Peyer's patch (tissue), 4 donors: ENCODE results near the gene SDF2L1. TPM values are rescaled to one million over a fixed set of nuclear protein-coding genes. Genes with fewer than 3 reads are reported as not detected.

Experiments
- DNase-seq, 3 donors: peaks; one replicate each; pipeline ENCODE4 v3.0.0-alpha.2; 2017 to 2019
- H3K27ac ChIP-seq, 4 donors: fragments of 200-600 bp; sonication (generic); one replicate each; pipeline ENCODE4 v1.5.1; 2016 to 2019
- H3K27me3 ChIP-seq, 2 donors: fragments of 200-600 bp; sonication (generic); one replicate each; pipeline ENCODE4 v1.5.1; 2019
- H3K36me3 ChIP-seq, 3 donors: fragments of 200-600 bp; sonication (generic); one replicate each; pipeline ENCODE4 v1.5.1; 2016 to 2019
- H3K4me1 ChIP-seq, 4 donors: fragments of 200-600 bp; sonication (generic); one replicate each; pipeline ENCODE4 v1.5.1; 2016 to 2019
- H3K4me3 ChIP-seq, 4 donors: fragments of 200-600 bp; sonication (generic); 1 replicate in 3 of 4; 2 replicates in 1 of 4; pipeline ENCODE4 v1.5.1; 2016 to 2019; ENCODE audit warnings: mild to moderate bottlenecking in 1 of 4
- H3K9me3 ChIP-seq, 4 donors: fragments of 200-600 bp; sonication (generic); one replicate each; pipeline ENCODE4 v1.5.1; 2016 to 2019; ENCODE audit warnings: mild to moderate bottlenecking in 1 of 4
- POLR2A ChIP-seq, 2 donors: fragments of 450-650 bp; IDR thresholded peaks; one replicate each; pipeline ENCODE4 v1.5.1; 2017; ENCODE audit warnings: antibody characterized with exemption in 2 of 2, mild to moderate bottlenecking in 2 of 2, moderate library complexity in 2 of 2
- total RNA-seq, 4 donors: library from RNA; depleted of rRNA; stranded (reverse); fragments of >200 nt; gene quantifications; one replicate each; pipeline ENCODE4 v1.1.0, GENCODE V29; 2016
- TF ChIP-seq, protein P1 (sequence below), 6 experiments: fragments of 450-650 bp in 4 of 6; fragments of 200-600 bp in 2 of 6; sonication (generic) in 1 of 6; IDR thresholded peaks; one replicate each; pipeline ENCODE4 v1.5.1; 2017 to 2019; ENCODE audit warnings: antibody characterized with exemption in 6 of 6, mild to moderate bottlenecking in 3 of 6, moderate library complexity in 1 of 6

The SDF2L1 gene
- total RNA-seq, 4 donors from 2014 or later, result 14.9 to 49.2 (median 30.0) TPM

DNA sequence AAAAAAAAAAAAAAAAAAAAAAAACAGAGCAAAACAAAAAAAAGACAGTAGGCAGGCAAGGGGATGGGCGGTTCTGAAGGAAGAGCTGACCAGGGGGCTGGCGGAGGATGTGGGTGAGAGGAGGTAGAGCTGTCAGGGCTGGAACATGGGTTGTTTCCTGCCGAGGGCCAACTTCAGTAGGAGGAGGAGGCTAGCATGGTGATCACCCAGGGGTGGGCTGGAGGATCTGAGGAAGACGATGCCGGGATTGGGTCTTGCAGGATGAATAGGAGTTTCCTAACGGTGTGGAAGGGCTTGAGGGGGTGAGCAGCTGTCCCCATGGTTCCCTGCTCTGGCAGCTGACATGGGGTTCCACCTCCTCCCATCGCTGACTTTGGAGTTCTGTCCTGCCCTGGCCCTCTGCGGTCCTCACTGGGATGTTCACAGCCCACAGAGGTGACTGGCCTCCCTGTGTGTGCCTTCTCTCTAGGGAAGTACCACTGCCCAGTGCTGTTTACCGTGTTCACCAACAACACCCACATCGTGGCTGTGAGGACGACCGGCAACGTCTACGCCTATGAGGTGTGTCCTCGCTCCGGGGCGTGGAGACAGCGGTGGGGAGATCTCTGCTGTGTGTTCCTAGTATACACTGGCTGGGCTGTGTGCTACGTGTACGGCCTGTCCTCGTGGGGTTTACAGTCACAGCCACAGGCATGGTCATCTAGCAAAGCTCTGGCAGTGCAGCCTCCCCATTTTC is 38.9 kb downstream of the SDF2L1 start:
- TF ChIP-seq, protein P1, sequence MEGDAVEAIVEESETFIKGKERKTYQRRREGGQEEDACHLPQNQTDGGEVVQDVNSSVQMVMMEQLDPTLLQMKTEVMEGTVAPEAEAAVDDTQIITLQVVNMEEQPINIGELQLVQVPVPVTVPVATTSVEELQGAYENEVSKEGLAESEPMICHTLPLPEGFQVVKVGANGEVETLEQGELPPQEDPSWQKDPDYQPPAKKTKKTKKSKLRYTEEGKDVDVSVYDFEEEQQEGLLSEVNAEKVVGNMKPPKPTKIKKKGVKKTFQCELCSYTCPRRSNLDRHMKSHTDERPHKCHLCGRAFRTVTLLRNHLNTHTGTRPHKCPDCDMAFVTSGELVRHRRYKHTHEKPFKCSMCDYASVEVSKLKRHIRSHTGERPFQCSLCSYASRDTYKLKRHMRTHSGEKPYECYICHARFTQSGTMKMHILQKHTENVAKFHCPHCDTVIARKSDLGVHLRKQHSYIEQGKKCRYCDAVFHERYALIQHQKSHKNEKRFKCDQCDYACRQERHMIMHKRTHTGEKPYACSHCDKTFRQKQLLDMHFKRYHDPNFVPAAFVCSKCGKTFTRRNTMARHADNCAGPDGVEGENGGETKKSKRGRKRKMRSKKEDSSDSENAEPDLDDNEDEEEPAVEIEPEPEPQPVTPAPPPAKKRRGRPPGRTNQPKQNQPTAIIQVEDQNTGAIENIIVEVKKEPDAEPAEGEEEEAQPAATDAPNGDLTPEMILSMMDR (IDR thresholded peaks at IDR 0.05), result no peak
- TF ChIP-seq POLR2A (IDR thresholded peaks at IDR 0.05), result no peak
- H3K27me3 ChIP-seq, result no peaks in the 10 kb centered on the region
- no peaks in the 10 kb centered on the region for H3K9me3 ChIP-seq
- H3K27ac ChIP-seq, result no peak overlapping the region
- no peak overlapping the region for H3K4me3 ChIP-seq
- no peak for DNase-seq
- peaks cover 0 to 47% (median 0%) of the 10 kb centered on the region in 3 donors for H3K36me3 ChIP-seq
- no peaks in the 10 kb centered on the region for H3K4me1 ChIP-seq

DNA sequence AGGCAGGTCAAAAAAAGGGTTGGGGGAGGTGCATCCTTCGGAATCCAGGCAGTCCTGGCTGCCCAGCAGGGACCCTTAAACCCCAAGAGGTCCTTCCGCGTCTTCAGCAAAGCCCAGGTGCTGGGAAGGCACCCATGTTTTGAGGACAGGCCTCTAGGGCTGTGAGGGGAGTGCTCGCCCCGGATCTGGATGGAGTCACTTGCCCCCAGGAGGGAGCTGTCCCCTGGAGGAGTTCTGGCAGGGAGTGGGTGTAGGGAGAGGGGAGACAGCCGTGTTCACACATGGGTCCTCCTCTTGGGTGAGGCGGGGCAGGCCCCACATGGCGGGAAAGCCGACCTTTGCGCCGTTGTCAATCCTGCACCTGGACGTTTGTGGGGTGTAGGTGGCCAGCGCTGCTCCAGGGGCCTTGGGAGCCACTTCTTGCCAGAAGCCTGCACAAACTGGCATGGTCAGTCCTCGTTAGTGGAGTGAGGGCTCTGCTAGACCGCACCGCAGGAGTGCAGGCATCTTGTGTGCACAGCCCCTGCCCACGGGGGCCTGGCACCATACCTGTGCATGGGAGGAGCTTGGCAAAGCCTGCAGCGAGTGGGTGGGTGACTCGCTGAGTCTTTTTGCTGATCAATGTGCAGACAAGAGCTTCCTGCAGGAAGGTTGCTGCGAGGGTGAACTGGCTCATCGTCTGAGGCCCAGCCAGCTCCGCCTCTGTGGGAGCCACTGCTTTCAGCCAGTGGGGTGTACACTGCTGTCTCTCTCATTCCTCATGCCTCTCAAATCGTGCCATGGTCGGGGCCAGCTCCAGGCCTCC is 39.7 kb downstream of the SDF2L1 start:
- DNase-seq, result no peak
- Histone ChIP-seq H3K9me3 (no peaks in the 10 kb centered on the region), H3K27ac (no peak overlapping the region), H3K36me3 (peaks cover 0 to 52% (median 0%) of the 10 kb centered on the region in 3 donors), H3K27me3 (no peaks in the 10 kb centered on the region), H3K4me1 (no peaks in the 10 kb centered on the region), H3K4me3 (no peak overlapping the region)
- TF ChIP-seq, protein P1 (IDR thresholded peaks at IDR 0.05), result no peak
- no peak for TF ChIP-seq POLR2A (IDR thresholded peaks at IDR 0.05)

DNA sequence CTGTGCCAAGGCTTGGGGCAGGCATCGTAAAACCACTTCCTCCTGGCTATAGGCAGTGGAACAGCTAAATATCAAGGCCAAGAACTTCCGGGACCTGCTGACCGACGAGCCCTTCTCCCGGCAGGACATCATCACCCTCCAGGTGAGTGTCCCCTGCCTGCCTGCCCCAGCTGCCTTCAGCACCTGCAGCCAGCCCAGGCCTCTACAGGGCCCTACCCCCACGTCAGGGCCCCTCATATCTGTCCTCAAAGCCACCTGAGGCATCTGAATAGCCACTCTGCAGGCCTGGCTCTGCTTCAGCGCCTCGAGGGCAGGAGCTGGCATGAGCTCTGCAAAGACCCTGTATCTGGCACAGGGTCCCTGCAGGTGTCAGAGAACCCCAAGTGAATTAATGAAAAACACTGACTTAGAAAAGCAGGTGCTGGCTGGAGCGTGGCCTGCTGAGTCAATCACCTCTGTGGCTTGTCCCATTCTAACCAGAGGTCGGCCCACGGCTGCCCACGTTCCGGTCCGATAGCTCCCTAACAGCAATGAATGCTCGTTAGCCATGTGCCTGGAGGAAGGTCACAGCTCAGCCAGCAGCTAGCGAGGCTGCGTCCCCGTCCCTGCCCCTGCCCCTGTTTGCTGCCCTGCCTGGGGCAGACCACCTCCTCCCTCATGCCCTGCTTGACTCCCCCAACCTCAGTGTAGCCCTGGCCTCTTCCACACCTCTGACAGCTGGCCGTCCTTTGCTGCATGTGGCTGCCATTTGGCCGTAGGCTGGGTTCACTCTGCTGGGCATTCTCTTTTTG is 40.5 kb downstream of the SDF2L1 start:
- H3K27me3 ChIP-seq, result no peaks in the 10 kb centered on the region
- H3K9me3 ChIP-seq, result no peaks in the 10 kb centered on the region
- no peak for DNase-seq
- peaks cover 0 to 59% (median 0%) of the 10 kb centered on the region in 3 donors for H3K36me3 ChIP-seq
- no peak overlapping the region for H3K27ac ChIP-seq
- no peaks in the 10 kb centered on the region for H3K4me1 ChIP-seq
- TF ChIP-seq, protein P1 (IDR thresholded peaks at IDR 0.05), result no peak
- TF ChIP-seq POLR2A (IDR thresholded peaks at IDR 0.05), result no peak
- no peak overlapping the region for H3K4me3 ChIP-seq

DNA sequence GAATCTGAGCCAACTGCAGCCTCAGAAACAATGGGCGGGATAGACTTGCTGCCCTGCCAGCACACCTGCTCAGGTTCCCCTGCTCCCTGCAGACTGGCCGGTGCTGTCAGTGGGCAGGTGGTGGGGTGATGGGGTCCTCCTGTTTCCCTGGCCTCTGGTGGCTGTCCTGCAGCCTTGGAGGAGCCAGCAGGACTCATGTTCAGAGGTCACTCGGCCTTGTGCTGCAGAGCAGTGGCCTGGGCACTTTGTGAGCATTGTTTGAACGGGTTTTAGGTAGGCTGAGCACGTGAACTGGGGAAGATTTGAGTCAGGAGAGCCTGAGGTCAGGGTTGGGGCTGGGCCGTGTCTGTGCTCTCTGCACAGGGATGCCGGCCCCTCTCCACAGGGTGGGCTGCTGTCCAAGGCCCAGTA is 41.3 kb downstream of the SDF2L1 start:
- no peak overlapping the region for H3K27ac ChIP-seq
- no peaks in the 10 kb centered on the region for H3K4me1 ChIP-seq
- DNase-seq, result no peak
- peaks cover 0 to 67% (median 0%) of the 10 kb centered on the region in 3 donors for H3K36me3 ChIP-seq
- H3K27me3 ChIP-seq, result no peaks in the 10 kb centered on the region
- no peaks in the 10 kb centered on the region for H3K9me3 ChIP-seq
- no peak overlapping the region for H3K4me3 ChIP-seq
- TF ChIP-seq POLR2A (IDR thresholded peaks at IDR 0.05), result no peak
- TF ChIP-seq, protein P1 (IDR thresholded peaks at IDR 0.05), result no peak

DNA sequence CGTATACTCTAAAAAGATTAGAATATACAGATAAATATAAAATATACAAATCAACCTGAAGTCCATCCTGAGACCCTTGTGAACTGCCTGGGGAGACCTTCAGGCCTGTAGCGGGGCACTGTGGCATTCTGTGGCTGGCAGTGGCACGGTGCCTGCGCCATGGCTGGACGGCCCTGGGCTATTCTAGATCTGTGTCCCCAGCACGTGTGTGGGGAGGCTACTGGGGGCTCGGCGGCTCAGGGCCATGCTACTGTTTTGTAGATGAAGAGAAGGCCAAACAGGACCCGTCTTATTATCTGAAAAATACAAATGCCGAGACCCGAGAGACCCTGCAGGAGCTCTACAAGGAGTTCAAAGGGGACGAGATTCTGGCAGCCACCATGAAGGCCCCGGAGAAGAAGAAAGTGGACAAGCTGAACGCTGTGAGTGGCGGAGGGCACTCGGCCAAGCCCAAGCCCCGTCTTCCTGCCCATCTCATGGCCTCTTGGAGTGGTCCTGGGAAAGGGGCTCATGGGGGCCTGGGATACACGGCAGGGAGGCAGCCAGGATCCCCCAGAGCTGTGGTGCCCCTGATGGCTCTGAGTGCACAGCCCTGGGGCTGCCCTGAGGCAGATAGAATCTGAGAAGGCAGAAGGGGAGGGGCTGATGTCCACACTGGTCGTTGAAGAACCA is 42.5 kb downstream of the SDF2L1 start:
- no peak for TF ChIP-seq POLR2A (IDR thresholded peaks at IDR 0.05)
- TF ChIP-seq, protein P1 (IDR thresholded peaks at IDR 0.05), result no peak
- no peak overlapping the region for H3K27ac ChIP-seq
- no peak overlapping the region for H3K4me3 ChIP-seq
- no peaks in the 10 kb centered on the region for H3K4me1 ChIP-seq
- no peaks in the 10 kb centered on the region for H3K27me3 ChIP-seq
- no peak for DNase-seq
- peaks cover 0 to 77% (median 0%) of the 10 kb centered on the region in 3 donors for H3K36me3 ChIP-seq
- no peaks in the 10 kb centered on the region for H3K9me3 ChIP-seq
